Smooth muscle cell (in vitro differentiated cells): ENCODE data around the gene CLCN4. TPM values are rescaled to one million over a fixed set of nuclear protein-coding genes. Genes with fewer than 3 reads are reported as not detected.

Experiments
- DNase-seq: peaks from one replicate; lab custom pipeline; 2025; ENCODE audit not compliant: unreplicated experiment; lab: John Stamatoyannopoulos, UW
- H2AFZ ChIP-seq: fragments of 200-600 bp; sonication (generic); 2 replicates; pipeline ENCODE4 v1.6.0; 2016; ENCODE audit warnings: antibody characterized with exemption, low read depth, mild to moderate bottlenecking
- H3F3A ChIP-seq: fragments of 200-600 bp; sonication (generic); 2 replicates; pipeline ENCODE4 v1.6.0; 2017; ENCODE audit warnings: antibody characterized with exemption, low read depth
- H3K27ac ChIP-seq: fragments of 200-600 bp; sonication (generic); 2 replicates; pipeline ENCODE4 v1.5.1; 2016; ENCODE audit warnings: low read depth, mild to moderate bottlenecking
- H3K27me3 ChIP-seq: fragments of 200-600 bp; sonication (generic); 2 replicates; pipeline ENCODE4 v1.6.1; 2016; ENCODE audit warnings: low read depth, mild to moderate bottlenecking
- H3K36me3 ChIP-seq: fragments of 200-600 bp; sonication (generic); 2 replicates; pipeline ENCODE4 v1.5.1; 2016; ENCODE audit warnings: low read depth
- H3K4me1 ChIP-seq: fragments of 200-600 bp; sonication (generic); 2 replicates; pipeline ENCODE4 v1.5.1; 2016; ENCODE audit warnings: low read depth
- H3K4me2 ChIP-seq: fragments of 200-600 bp; sonication (generic); 2 replicates; pipeline ENCODE4 v1.6.0; 2016; ENCODE audit warnings: mild to moderate bottlenecking
- H3K4me3 ChIP-seq: fragments of 200-600 bp; sonication (generic); 2 replicates; pipeline ENCODE4 v1.5.1; 2016; ENCODE audit warnings: mild to moderate bottlenecking
- H3K79me2 ChIP-seq: fragments of 200-600 bp; sonication (generic); 2 replicates; pipeline ENCODE4 v1.6.0; 2016; ENCODE audit warnings: low read depth, mild to moderate bottlenecking
- H3K9ac ChIP-seq: fragments of 200-600 bp; sonication (generic); 2 replicates; pipeline ENCODE4 v1.6.0; 2016; ENCODE audit warnings: low read depth
- H3K9me3 ChIP-seq: fragments of 200-600 bp; sonication (generic); replicated peaks from 2 replicates; pipeline ENCODE4 v1.5.1; 2016; ENCODE audit warnings: low read depth
- H4K20me1 ChIP-seq: fragments of 200-600 bp; sonication (generic); 2 replicates; pipeline ENCODE4 v1.6.0; 2016; ENCODE audit warnings: low read depth
- CTCF ChIP-seq: fragments of 200-600 bp; sonication (generic); IDR thresholded peaks from 2 replicates; pipeline ENCODE4 v1.5.1; 2017; ENCODE audit warnings: borderline replicate concordance, mild to moderate bottlenecking, antibody characterized with exemption; ENCODE audit not compliant: insufficient read depth, poor library complexity, severe bottlenecking
- WGBS: methylation state at CpG from one replicate; pipeline ENCODE4 v1.1.7; 2016; ENCODE audit warnings: low lambda C conversion rate; 5-methylcytosine and 5-hydroxymethylcytosine counted together
- polyA plus RNA-seq: library from polyadenylated mRNA; unstranded; fragments of >200 nt; fragmentation: Nextera tagmentation; extraction: Ambion mirVana; gene quantifications from 2 replicates; pipeline ENCODE4 v1.2.1, GENCODE V29; 2016
- total RNA-seq: library from RNA; depleted of rRNA; stranded (reverse); fragments of >200 nt; gene quantifications from 2 replicates; pipeline ENCODE4 v1.2.3, GENCODE V29; 2014

CLCN4 gene
- total and polyA plus RNA-seq, 2 experiments from 2014 or later: 2.5 to 3.1 TPM

- Histone ChIP-seq H3K36me3 (no peaks in the 10 kb centered on the region), H4K20me1 (no peaks in the 10 kb centered on the region), H3K9me3 (no peaks in the 10 kb centered on the region), H3K4me2 (no peak overlapping the region), H3K27ac (no peak overlapping the region), H3F3A (no peaks in the 10 kb centered on the region), H2AFZ (no peak overlapping the region), H3K4me1 (no peaks in the 10 kb centered on the region), H3K27me3 (no peaks in the 10 kb centered on the region), H3K79me2 (no peaks in the 10 kb centered on the region), H3K4me3 (no peak overlapping the region), H3K9ac (no peak overlapping the region)
- 87% methylated on average over 23 of the region's 23 CpGs for WGBS
- DNase-seq: no peak
- no peak for TF ChIP-seq CTCF
Measured at GRCh38 chrX:10126044-10126443, 30.7 kb upstream of the CLCN4 start.

- no peak for TF ChIP-seq CTCF
- Histone ChIP-seq H3K79me2 (no peaks in the 10 kb centered on the region), H3K4me3 (no peak overlapping the region), H3K4me1 (no peaks in the 10 kb centered on the region), H2AFZ (no peak overlapping the region), H3K36me3 (no peaks in the 10 kb centered on the region), H3K9ac (no peak overlapping the region), H3K9me3 (no peaks in the 10 kb centered on the region), H4K20me1 (no peaks in the 10 kb centered on the region), H3K27me3 (no peaks in the 10 kb centered on the region), H3F3A (no peaks in the 10 kb centered on the region), H3K27ac (no peak overlapping the region), H3K4me2 (no peak overlapping the region)
- 90% methylated on average over 10 of the region's 10 CpGs for WGBS
- DNase-seq: no peak
Measured at GRCh38 chrX:10126834-10127233, 29.9 kb upstream of the CLCN4 start.

GRCh38 chrX:10128386-10128785 lies 28.4 kb upstream of the CLCN4 start:
- H3K27me3 ChIP-seq: no peaks in the 10 kb centered on the region

More at GRCh38 chrX:10128386-10128785, 28.4 kb upstream of the CLCN4 start:
- no peaks in the 10 kb centered on the region for H3K36me3 ChIP-seq
- no peak overlapping the region for H3K9ac ChIP-seq
- no peak overlapping the region for H3K4me3 ChIP-seq
- no peaks in the 10 kb centered on the region for H4K20me1 ChIP-seq
- no peak for DNase-seq
- TF ChIP-seq CTCF: no peak
- H2AFZ ChIP-seq: no peak overlapping the region
- no peaks in the 10 kb centered on the region for H3K9me3 ChIP-seq
- H3K4me1 ChIP-seq: no peaks in the 10 kb centered on the region
- H3K79me2 ChIP-seq: no peaks in the 10 kb centered on the region
- no peaks in the 10 kb centered on the region for H3F3A ChIP-seq
- H3K4me2 ChIP-seq: no peak overlapping the region
- no peak overlapping the region for H3K27ac ChIP-seq
- 96% methylated on average over 17 of the region's 17 CpGs for WGBS
